ENCODE measurements around the gene SEPTIN8.

The SEPTIN8 gene

DNA sequence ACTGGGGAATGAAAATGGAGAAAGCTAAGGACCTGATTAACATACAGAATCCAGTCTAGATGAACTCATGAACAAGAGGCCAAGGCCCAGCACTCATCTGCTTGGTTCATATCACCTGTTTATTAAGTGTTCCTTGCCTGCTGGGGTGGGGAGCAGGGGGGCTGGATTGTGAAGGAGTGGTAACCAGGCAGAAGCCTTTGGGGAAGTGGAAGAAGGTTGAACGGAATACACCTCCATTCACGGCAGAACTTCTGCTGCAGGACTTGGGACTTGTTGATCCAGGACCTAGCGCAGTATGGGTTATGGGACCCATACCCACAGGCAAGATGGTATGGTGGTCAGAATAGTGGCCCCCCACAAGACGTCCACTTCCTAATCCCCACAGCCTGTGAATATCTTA is 8.8 kb upstream of the SEPTIN8 start:
- no peak for DNase-seq (ENCODE audit: low read depth in 1 of 2, low spot score in 1 of 2)
- Histone ChIP-seq H3K27ac (replicated peaks) (no peak overlapping the region), H3K27me3 (ENCODE audit: insufficient read depth, poor library complexity, severe bottlenecking) (no peaks in the 10 kb centered on the region), H3K4me3 (replicated peaks; ENCODE audit: insufficient read depth, low read length) (no peak overlapping the region)
- no peak for TF ChIP-seq POLR2AphosphoS5 (IDR thresholded peaks at IDR 0.05; ENCODE audit: low read depth)
- TF ChIP-seq, protein P1, sequence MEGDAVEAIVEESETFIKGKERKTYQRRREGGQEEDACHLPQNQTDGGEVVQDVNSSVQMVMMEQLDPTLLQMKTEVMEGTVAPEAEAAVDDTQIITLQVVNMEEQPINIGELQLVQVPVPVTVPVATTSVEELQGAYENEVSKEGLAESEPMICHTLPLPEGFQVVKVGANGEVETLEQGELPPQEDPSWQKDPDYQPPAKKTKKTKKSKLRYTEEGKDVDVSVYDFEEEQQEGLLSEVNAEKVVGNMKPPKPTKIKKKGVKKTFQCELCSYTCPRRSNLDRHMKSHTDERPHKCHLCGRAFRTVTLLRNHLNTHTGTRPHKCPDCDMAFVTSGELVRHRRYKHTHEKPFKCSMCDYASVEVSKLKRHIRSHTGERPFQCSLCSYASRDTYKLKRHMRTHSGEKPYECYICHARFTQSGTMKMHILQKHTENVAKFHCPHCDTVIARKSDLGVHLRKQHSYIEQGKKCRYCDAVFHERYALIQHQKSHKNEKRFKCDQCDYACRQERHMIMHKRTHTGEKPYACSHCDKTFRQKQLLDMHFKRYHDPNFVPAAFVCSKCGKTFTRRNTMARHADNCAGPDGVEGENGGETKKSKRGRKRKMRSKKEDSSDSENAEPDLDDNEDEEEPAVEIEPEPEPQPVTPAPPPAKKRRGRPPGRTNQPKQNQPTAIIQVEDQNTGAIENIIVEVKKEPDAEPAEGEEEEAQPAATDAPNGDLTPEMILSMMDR (IDR thresholded peaks at IDR 0.05; ENCODE audit: insufficient read depth, low read length), result no peak
- TF ChIP-seq SPI1 (IDR thresholded peaks at IDR 0.05; ENCODE audit: borderline replicate concordance, low read depth), result no peak
- TF ChIP-seq, protein P2, sequence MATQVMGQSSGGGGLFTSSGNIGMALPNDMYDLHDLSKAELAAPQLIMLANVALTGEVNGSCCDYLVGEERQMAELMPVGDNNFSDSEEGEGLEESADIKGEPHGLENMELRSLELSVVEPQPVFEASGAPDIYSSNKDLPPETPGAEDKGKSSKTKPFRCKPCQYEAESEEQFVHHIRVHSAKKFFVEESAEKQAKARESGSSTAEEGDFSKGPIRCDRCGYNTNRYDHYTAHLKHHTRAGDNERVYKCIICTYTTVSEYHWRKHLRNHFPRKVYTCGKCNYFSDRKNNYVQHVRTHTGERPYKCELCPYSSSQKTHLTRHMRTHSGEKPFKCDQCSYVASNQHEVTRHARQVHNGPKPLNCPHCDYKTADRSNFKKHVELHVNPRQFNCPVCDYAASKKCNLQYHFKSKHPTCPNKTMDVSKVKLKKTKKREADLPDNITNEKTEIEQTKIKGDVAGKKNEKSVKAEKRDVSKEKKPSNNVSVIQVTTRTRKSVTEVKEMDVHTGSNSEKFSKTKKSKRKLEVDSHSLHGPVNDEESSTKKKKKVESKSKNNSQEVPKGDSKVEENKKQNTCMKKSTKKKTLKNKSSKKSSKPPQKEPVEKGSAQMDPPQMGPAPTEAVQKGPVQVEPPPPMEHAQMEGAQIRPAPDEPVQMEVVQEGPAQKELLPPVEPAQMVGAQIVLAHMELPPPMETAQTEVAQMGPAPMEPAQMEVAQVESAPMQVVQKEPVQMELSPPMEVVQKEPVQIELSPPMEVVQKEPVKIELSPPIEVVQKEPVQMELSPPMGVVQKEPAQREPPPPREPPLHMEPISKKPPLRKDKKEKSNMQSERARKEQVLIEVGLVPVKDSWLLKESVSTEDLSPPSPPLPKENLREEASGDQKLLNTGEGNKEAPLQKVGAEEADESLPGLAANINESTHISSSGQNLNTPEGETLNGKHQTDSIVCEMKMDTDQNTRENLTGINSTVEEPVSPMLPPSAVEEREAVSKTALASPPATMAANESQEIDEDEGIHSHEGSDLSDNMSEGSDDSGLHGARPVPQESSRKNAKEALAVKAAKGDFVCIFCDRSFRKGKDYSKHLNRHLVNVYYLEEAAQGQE (IDR thresholded peaks at IDR 0.05; ENCODE audit: insufficient replicate concordance, low read depth), result no peak
- TF ChIP-seq GABPA (IDR thresholded peaks at IDR 0.05; ENCODE audit: low read depth), result no peak

DNA sequence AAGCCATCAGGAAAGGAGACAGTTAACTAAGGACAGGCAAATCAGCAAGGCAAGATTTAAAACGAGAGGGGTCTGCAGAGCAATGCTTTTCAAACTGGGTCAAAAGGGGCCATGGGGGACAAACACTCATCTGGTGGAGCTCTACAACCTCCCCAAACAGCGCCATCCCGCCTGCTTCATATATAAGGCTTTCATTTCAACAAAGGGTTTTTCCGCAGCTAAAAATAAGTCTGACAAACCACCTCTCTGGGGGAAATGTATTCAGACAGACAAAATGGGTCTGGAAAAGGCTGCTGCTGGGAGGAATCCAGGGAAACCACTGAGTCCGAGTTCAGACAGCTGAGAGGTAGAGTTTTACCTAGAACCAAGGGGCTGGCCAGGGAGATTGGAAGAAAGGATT is 8.3 kb upstream of the SEPTIN8 start:
- no peaks in the 10 kb centered on the region for H3K27me3 ChIP-seq (ENCODE audit: insufficient read depth, poor library complexity, severe bottlenecking)
- TF ChIP-seq, protein P1 (IDR thresholded peaks at IDR 0.05; ENCODE audit: insufficient read depth, low read length), result no peak
- TF ChIP-seq POLR2AphosphoS5 (IDR thresholded peaks at IDR 0.05; ENCODE audit: low read depth), result no peak
- no peak for TF ChIP-seq GABPA (IDR thresholded peaks at IDR 0.05; ENCODE audit: low read depth)
- TF ChIP-seq, protein P2 (IDR thresholded peaks at IDR 0.05; ENCODE audit: insufficient replicate concordance, low read depth), result no peak
- no peak for TF ChIP-seq SPI1 (IDR thresholded peaks at IDR 0.05; ENCODE audit: borderline replicate concordance, low read depth)
- H3K27ac ChIP-seq (replicated peaks), result no peak overlapping the region
- no peak overlapping the region for H3K4me3 ChIP-seq (replicated peaks; ENCODE audit: insufficient read depth, low read length)
- no peak for DNase-seq (ENCODE audit: low read depth in 1 of 2, low spot score in 1 of 2)

DNA sequence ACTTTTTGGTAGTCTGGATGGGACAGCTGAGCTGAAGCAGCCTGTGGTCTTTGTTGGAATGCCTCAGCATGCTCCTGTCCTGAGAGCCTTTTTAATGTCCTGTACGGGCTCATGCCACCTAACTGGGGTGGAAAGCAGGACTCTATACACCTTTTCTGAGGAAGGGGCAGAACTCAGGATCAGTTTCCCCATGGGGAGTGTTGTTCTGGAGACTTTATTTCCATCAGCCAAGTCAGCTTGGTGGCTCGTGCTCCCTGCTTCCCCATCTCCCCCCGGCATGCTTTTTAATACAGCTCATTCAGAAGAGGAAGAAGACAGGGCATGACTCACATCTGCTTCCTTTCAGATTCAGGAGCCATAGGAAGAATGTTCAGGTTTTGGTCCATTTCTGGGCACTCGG is 5.1 kb upstream of the SEPTIN8 start:
- Histone ChIP-seq H3K4me3 (replicated peaks; ENCODE audit: insufficient read depth, low read length) (no peak overlapping the region), H3K27me3 (ENCODE audit: insufficient read depth, poor library complexity, severe bottlenecking) (no peaks in the 10 kb centered on the region), H3K27ac (replicated peaks) (no peak overlapping the region)
- DNase-seq (ENCODE audit: low read depth in 1 of 2, low spot score in 1 of 2), result peak; percentile 5 to 15
- TF ChIP-seq, protein P1 (IDR thresholded peaks at IDR 0.05; ENCODE audit: insufficient read depth, low read length), result no peak
- no peak for TF ChIP-seq GABPA (IDR thresholded peaks at IDR 0.05; ENCODE audit: low read depth)
- TF ChIP-seq POLR2AphosphoS5 (IDR thresholded peaks at IDR 0.05; ENCODE audit: low read depth), result no peak
- TF ChIP-seq SPI1 (IDR thresholded peaks at IDR 0.05; ENCODE audit: borderline replicate concordance, low read depth), result no peak
- TF ChIP-seq, protein P2 (IDR thresholded peaks at IDR 0.05; ENCODE audit: insufficient replicate concordance, low read depth), result no peak
